A549 (cell line): ENCODE results near the gene CCDC71L. TPM values are rescaled to one million over a fixed set of nuclear protein-coding genes. Genes with fewer than 3 reads are reported as not detected.

Experiments used
- ATAC-seq, 2 experiments: fragments of 200-7000 bp in 1 of 2; fragments of >200 bp in 1 of 2; cut with Nextera tagmentation in 1 of 2; cut with Tn5 transposase in 1 of 2; 3 replicates each; pipeline versions ENCODE4 v1.8.0 to v1.9.1; 2018 to 2020; ENCODE audit warnings: mild to moderate bottlenecking in 1 of 2, moderate library complexity in 1 of 2
- CTCF ChIA-PET: fragments of 300-600 bp; sonication (Branson Sonifier 250); formaldehyde crosslinking; extraction: SDS; loops from one replicate; lab custom pipeline; 2021; ENCODE audit warnings: antibody characterized with exemption, inconsistent platforms; lab: Yijun Ruan, JAX
- POLR2A ChIA-PET: fragments of 350-600 bp; formaldehyde crosslinking; extraction: SDS; loops from one replicate; lab custom pipeline; 2021; ENCODE audit warnings: antibody characterized with exemption, inconsistent platforms; lab: Yijun Ruan, JAX
- DNase-seq, 2 experiments: peaks; one replicate each; pipeline versions ENCODE4 v3.0.0 to v3.0.0-alpha.2; 2011 to 2016; ENCODE audit warnings: low read depth in 1 of 2, low spot score in 1 of 2
- FAIRE-seq: peaks from 2 replicates; lab custom pipeline; 2011; peaks lifted over from hg19 to GRCh38; lab: Jason Lieb, UNC
- H3K27ac ChIP-seq, 2 experiments: fragments of >200 bp; sonication (Bioruptor Twin); formaldehyde crosslinking; 3 replicates each; pipeline ENCODE4 v1.5.1; 2016 to 2017
- H3K4me1 ChIP-seq: fragments of >200 bp; sonication (Bioruptor Twin); formaldehyde crosslinking; 3 replicates; pipeline ENCODE4 v1.6.1; 2016
- H3K4me2 ChIP-seq: fragments of >200 bp; sonication (Bioruptor Twin); formaldehyde crosslinking; 3 replicates; pipeline ENCODE4 v1.6.1; 2016
- H3K4me3 ChIP-seq: fragments of >200 bp; sonication (Bioruptor Twin); formaldehyde crosslinking; 3 replicates; pipeline ENCODE4 v1.5.1; 2016
- H3K9me3 ChIP-seq: fragments of >200 bp; sonication (Bioruptor Twin); formaldehyde crosslinking; 3 replicates; pipeline ENCODE4 v1.6.1; 2016
- BCL3 ChIP-seq: fragments of >200 bp; sonication (Bioruptor Twin); formaldehyde crosslinking; IDR thresholded peaks from 3 replicates; pipeline ENCODE4 v1.6.1; 2016
- BHLHE40 ChIP-seq: IDR thresholded peaks from 2 replicates; pipeline ENCODE4 v1.6.1; 2012; ENCODE audit warnings: low read depth, low read length, inconsistent platforms
- CHD2 ChIP-seq: fragments of 150-350 bp; IDR thresholded peaks from 2 replicates; pipeline ENCODE4 v1.6.1; 2014; ENCODE audit warnings: low read length; ENCODE audit not compliant: partially characterized antibody
- CHD4 ChIP-seq: fragments of 200-600 bp; sonication (generic); IDR thresholded peaks from 2 replicates; pipeline ENCODE4 v1.6.1; 2016; ENCODE audit warnings: antibody characterized with exemption, mild to moderate bottlenecking, borderline replicate concordance
- EHMT2 ChIP-seq: fragments of 200-600 bp; sonication (generic); IDR thresholded peaks from 2 replicates; pipeline ENCODE4 v1.6.1; 2016; ENCODE audit warnings: antibody characterized with exemption, low read depth, mild to moderate bottlenecking, moderate library complexity
- EP300 ChIP-seq, 2 experiments: fragments of >200 bp; sonication (Bioruptor Twin); formaldehyde crosslinking; IDR thresholded peaks; 2 replicates in 1 of 2; 3 replicates in 1 of 2; pipeline ENCODE4 v1.6.1; 2016 to 2017
- ESRRA ChIP-seq: fragments of 150-350 bp; IDR thresholded peaks from 2 replicates; pipeline ENCODE4 v1.6.1; 2014; ENCODE audit warnings: mild to moderate bottlenecking, low read length, borderline replicate concordance
- FOSL2 ChIP-seq, 2 experiments: fragments of 450-650 bp in 1 of 2; fragments of >200 bp in 1 of 2; sonication (Bioruptor Twin) in 1 of 2; formaldehyde crosslinking; IDR thresholded peaks; 2 replicates each; pipeline versions ENCODE4 v1.5.0 to v1.6.1; 2016 to 2020; ENCODE audit warnings: mild to moderate bottlenecking in 1 of 2, moderate library complexity in 1 of 2
- HEYL ChIP-seq: fragments of 250-450 bp; sonication (Bioruptor Pico); IDR thresholded peaks from 2 replicates; pipeline ENCODE4 v1.8.0; 2021; ENCODE audit warnings: mild to moderate bottlenecking, moderate library complexity
- HOXA7 ChIP-seq: fragments of 250-450 bp; sonication (Bioruptor Pico); IDR thresholded peaks from 2 replicates; pipeline ENCODE4 v1.5.0; 2020; ENCODE audit warnings: mild to moderate bottlenecking, moderate library complexity
- HOXB5 ChIP-seq: fragments of 250-450 bp; sonication (Bioruptor Pico); IDR thresholded peaks from 2 replicates; pipeline ENCODE4 v1.5.0; 2020; ENCODE audit warnings: mild to moderate bottlenecking, moderate library complexity
- JUN ChIP-seq, 2 experiments: fragments of >200 bp; sonication (Bioruptor Twin); formaldehyde crosslinking; IDR thresholded peaks; 2 replicates in 1 of 2; 3 replicates in 1 of 2; pipeline ENCODE4 v1.6.1; 2016 to 2017
- MAX ChIP-seq: IDR thresholded peaks from 2 replicates; pipeline ENCODE4 v1.6.1; 2012
- MYC ChIP-seq: IDR thresholded peaks from 2 replicates; pipeline ENCODE4 v1.6.1; 2012; ENCODE audit warnings: mild to moderate bottlenecking, inconsistent platforms, low read length, improper control_type of control experiment, borderline replicate concordance
- NFE2L2 ChIP-seq: fragments of 150-350 bp; conservative IDR thresholded peaks from 2 replicates; pipeline ENCODE4 v1.6.1; 2014; ENCODE audit warnings: low read length
- NPAS2 ChIP-seq: fragments of 250-450 bp; sonication (Bioruptor Pico); IDR thresholded peaks from 2 replicates; pipeline ENCODE4 v1.8.0; 2022; ENCODE audit warnings: mild to moderate bottlenecking, moderate library complexity, borderline replicate concordance
- NR3C1 ChIP-seq: fragments of >200 bp; sonication (Bioruptor Twin); formaldehyde crosslinking; IDR thresholded peaks from 3 replicates; pipeline ENCODE4 v1.6.1; 2017
- PBX3 ChIP-seq: IDR thresholded peaks from 2 replicates; pipeline ENCODE4 v1.6.1; 2012
- PHF8 ChIP-seq: fragments of 200-600 bp; sonication (generic); IDR thresholded peaks from 2 replicates; pipeline ENCODE4 v1.6.1; 2016; ENCODE audit warnings: low read depth, mild to moderate bottlenecking, antibody characterized with exemption, moderate library complexity, borderline replicate concordance
- RARB ChIP-seq: fragments of 250-450 bp; sonication (Bioruptor Pico); IDR thresholded peaks from 2 replicates; pipeline ENCODE4 v1.8.0; 2021; ENCODE audit warnings: mild to moderate bottlenecking, moderate library complexity
- RCOR1 ChIP-seq: fragments of 150-350 bp; IDR thresholded peaks from 2 replicates; pipeline ENCODE4 v1.6.1; 2014; ENCODE audit warnings: antibody characterized with exemption, low read length, low read depth
- REST ChIP-seq: fragments of 200-600 bp; sonication (generic); IDR thresholded peaks from 2 replicates; pipeline ENCODE4 v1.6.1; 2016; ENCODE audit warnings: antibody characterized with exemption, mild to moderate bottlenecking, moderate library complexity
- SMC3 ChIP-seq: fragments of >200 bp; sonication (Bioruptor Twin); formaldehyde crosslinking; IDR thresholded peaks from 3 replicates; pipeline ENCODE4 v1.6.1; 2018; ENCODE audit warnings: inconsistent platforms
- TP53 ChIP-seq: fragments of 250-450 bp; sonication (Bioruptor Pico); IDR thresholded peaks from 2 replicates; pipeline ENCODE4 v1.5.0; 2021; ENCODE audit warnings: mild to moderate bottlenecking, moderate library complexity
- ZNF302 ChIP-seq: fragments of 250-450 bp; sonication (Bioruptor Pico); IDR thresholded peaks from 2 replicates; pipeline ENCODE4 v1.9.0; 2021; ENCODE audit warnings: inconsistent platforms, mild to moderate bottlenecking, moderate library complexity
- ZSCAN20 ChIP-seq: fragments of 250-450 bp; sonication (Bioruptor Pico); IDR thresholded peaks from 2 replicates; pipeline ENCODE4 v1.8.0; 2022; ENCODE audit warnings: mild to moderate bottlenecking, moderate library complexity
- WGBS: methylation state at CpG from one replicate; pipeline ENCODE4 v1.1.6; 2017; ENCODE audit errors: missing lambda C conversion rate; 5-methylcytosine and 5-hydroxymethylcytosine counted together
- polyA plus RNA-seq, 4 experiments: library from polyadenylated mRNA; depleted of rRNA in 3 of 4; stranded (reverse); fragments of >200 nt; fragmentation: RNase III in 1 of 4; extraction: RNeasy Plus Mini Kit Qiagen cat#74134 plus additional on column Dnase treatment in 1 of 4; gene quantifications; 2 replicates in 3 of 4; 3 replicates in 1 of 4; pipeline ENCODE4 v1.2.3, GENCODE V29; 2011 to 2017

Gene CCDC71L
- polyA plus RNA-seq, 2 of the 4 experiments (the other 2 are of a cell fraction) = 9.1 to 11.4 TPM

GRCh38 chr7:106626376-106627164 is 34.4 kb downstream of the CCDC71L start:
- peaks cover 3% of the 10 kb centered on the region; the same call in 1 of the 3 replicates for H3K9me3 ChIP-seq
- 51% methylated on average over 6 of the region's 6 CpGs for WGBS
- no peak overlapping the region for H3K4me3 ChIP-seq
- TF ChIP-seq CHD2 = no peak
- TF ChIP-seq REST = no peak
- TF ChIP-seq FOSL2 (IDR thresholded peaks at IDR 0.05) = no peak
- no peak for TF ChIP-seq FOSL2 (CRISPR knock-in tag; IDR thresholded peaks at IDR 0.05)
- TF ChIP-seq NPAS2 (CRISPR knock-in tag) = no peak
- no peak for TF ChIP-seq JUN (IDR thresholded peaks at IDR 0.05)
- TF ChIP-seq HOXB5 (CRISPR knock-in tag) = no peak
- TF ChIP-seq HEYL = no peak
- no peak for TF ChIP-seq RARB (CRISPR knock-in tag)
- no peak for TF ChIP-seq MYC
- TF ChIP-seq RCOR1 = no peak
- no peak for TF ChIP-seq SMC3
- TF ChIP-seq ZNF302 (CRISPR knock-in tag) = no peak
- no peak for TF ChIP-seq ZSCAN20
- TF ChIP-seq BHLHE40 = no peak
- no peak for TF ChIP-seq MAX
- H3K27ac ChIP-seq = no peak overlapping the region
- H3K4me2 ChIP-seq = no peak overlapping the region
- H3K4me1 ChIP-seq = peaks cover 5% of the 10 kb centered on the region; the same call in 1 of the 3 replicates
- no peak for FAIRE-seq
- CTCF ChIA-PET = no interaction called here
- POLR2A ChIA-PET = no interaction called here
- no peak for ATAC-seq
- DNase-seq = no peak

GRCh38 chr7:106625678-106626301 is 35.2 kb downstream of the CCDC71L start:
- CTCF ChIA-PET = no interaction called here
- no peak for FAIRE-seq
- no peak for TF ChIP-seq EHMT2
- no peak for TF ChIP-seq BCL3
- TF ChIP-seq HOXA7 (CRISPR knock-in tag) = no peak
- no peak for TF ChIP-seq PHF8
- TF ChIP-seq FOSL2 (IDR thresholded peaks at IDR 0.05) = no peak
- TF ChIP-seq FOSL2 (CRISPR knock-in tag; IDR thresholded peaks at IDR 0.05) = no peak
- TF ChIP-seq REST = no peak
- no peak for TF ChIP-seq TP53 (CRISPR knock-in tag)
- no peak for TF ChIP-seq NR3C1
- TF ChIP-seq PBX3 = no peak
- TF ChIP-seq ZNF302 (CRISPR knock-in tag) = no peak
- TF ChIP-seq NPAS2 (CRISPR knock-in tag) = no peak
- TF ChIP-seq CHD4 = no peak
- no peak for TF ChIP-seq EP300 (IDR thresholded peaks at IDR 0.05)
- TF ChIP-seq RCOR1 = no peak
- no peak for TF ChIP-seq ESRRA
- no peak for TF ChIP-seq NFE2L2

More at GRCh38 chr7:106625678-106626301, 35.2 kb downstream of the CCDC71L start:
- no peak overlapping the region for H3K4me2 ChIP-seq
- POLR2A ChIA-PET = no interaction called here
- no peak overlapping the region for H3K27ac ChIP-seq
- DNase-seq (no peak), ATAC-seq (no peak)
- WGBS = 52% methylated on average over 6 of the region's 6 CpGs
- H3K4me1 ChIP-seq = peaks cover 5% of the 10 kb centered on the region; the same call in 1 of the 3 replicates
- H3K4me3 ChIP-seq = no peak overlapping the region
- peaks cover 3% of the 10 kb centered on the region; the same call in 1 of the 3 replicates for H3K9me3 ChIP-seq
